HG02885 (cell line): ENCODE data around the gene ACOXL.
A peak's percentile ranks its signal among the peaks of the same experiment; 100 is the strongest.

Experiments used
- ATAC-seq: cut with Tn5 transposase; IDR thresholded peaks from one replicate; pipeline ENCODE4 v1.9.1; 2021; ENCODE audit warnings: mild to moderate bottlenecking; ENCODE audit not compliant: unreplicated experiment, poor library complexity

The ACOXL gene

GRCh38 chr2:110748489-110748867 lies 16.1 kb downstream of the ACOXL start:
- ATAC-seq: peak; percentile 98

- no peak for ATAC-seq
Observed at GRCh38 chr2:110751642-110752041, 19.3 kb downstream of the ACOXL start.

- ATAC-seq: no peak
Observed at GRCh38 chr2:110752871-110753270, 20.5 kb downstream of the ACOXL start.

DNA sequence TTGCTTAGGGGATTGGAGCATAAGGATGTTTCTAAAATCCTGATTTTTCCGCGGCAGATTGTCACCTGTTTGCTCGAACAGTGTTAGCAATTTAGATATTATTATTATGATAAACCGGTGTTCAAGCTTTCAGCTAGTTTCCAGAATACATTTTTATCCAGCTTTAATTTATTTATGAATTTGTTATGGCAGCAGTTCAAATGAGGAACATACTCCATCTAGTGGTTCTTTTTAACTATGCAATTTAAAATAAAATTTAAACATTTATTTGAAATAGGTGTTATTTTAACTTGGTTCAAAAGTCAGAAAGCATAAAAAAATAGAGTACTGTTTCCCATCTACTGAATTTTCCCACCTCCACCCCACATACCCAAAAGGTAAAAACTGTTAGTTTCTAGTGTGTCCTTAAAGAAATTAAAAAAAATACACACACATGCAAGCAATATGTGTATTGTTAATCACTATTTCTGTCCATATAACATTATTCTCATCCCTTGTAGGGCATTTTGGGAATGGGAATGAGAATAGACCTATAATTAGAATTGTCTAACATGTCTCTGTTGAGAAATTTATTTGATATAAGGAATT lies 23.2 kb downstream of the ACOXL start:
- no peak for ATAC-seq

GRCh38 chr2:110759411-110759810 lies 27.0 kb downstream of the ACOXL start:
- ATAC-seq: no peak

DNA sequence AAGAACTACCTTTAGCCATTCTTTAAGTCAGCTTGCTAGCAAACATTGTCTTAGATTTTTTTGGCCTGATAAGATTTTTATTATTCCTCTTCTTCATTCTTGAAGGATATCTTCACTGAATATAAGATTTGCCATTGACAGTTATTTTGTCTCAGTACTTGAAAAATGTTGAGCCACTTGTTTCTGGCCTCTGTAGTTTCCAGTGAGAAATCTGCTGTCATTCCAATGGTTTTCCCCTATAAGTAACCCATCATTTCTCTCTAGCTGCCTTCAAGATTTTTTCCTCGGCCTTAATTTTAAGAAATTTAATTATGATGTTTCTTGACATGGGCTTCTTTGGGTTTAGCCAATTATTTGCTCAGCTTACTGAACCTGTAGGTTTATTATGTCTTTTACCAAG lies 32.6 kb downstream of the ACOXL start:
- no peak for ATAC-seq

- no peak for ATAC-seq
Observed at GRCh38 chr2:110766291-110766690, 33.9 kb downstream of the ACOXL start.

- no peak for ATAC-seq
Observed at GRCh38 chr2:110768591-110768990, 36.2 kb downstream of the ACOXL start.

DNA sequence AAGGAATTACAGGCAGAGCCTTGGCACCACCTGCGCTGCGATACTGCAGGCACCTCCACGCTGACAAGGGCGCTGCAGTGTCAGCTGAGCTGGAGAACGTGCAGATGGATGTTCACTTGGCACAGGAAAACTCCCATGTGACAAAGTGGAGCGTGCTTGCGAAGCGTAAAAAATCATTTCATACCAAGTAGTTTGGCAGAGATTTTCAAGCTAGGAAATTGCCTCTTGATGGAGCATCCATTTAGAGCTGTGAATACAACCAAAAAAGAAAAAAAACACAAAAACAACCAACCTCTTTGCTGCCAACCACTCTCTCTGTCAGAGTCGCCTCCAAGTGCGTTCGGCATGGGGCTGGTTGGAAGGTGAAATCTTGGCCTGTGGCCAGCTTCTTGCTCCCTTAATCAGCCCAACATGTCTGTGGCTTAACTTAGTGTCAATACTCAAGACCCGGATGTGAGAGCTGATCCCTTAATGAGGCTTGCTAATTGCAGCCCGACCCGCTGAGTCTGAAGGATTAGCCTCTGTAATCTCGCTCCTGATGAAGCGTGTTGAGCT lies 38.1 kb downstream of the ACOXL start:
- ATAC-seq: no peak

DNA sequence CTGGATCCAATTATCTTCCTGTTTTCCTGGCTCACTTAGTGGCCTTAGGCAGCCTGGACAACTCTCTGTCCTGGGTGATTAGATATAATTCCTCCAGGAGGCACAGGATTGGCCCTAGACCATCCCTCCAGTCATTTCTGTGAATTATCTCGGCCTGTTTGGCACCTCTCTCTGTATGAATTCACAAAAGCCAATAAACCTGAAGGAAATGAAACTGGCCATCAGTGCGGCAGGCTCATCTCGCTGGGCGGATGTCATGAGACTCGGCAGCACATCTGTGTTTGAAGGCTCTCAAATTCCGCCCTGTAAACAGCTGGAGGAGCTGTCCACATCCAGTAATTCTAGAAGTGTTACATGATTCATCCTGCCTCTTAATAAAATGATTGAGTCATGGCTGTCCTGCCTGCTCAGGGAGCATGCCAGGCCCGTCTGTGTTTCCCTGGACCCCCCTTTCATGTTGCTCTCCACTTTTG lies 38.6 kb downstream of the ACOXL start:
- no peak for ATAC-seq

GRCh38 chr2:110771547-110772382 lies 39.4 kb downstream of the ACOXL start:
- no peak for ATAC-seq

DNA sequence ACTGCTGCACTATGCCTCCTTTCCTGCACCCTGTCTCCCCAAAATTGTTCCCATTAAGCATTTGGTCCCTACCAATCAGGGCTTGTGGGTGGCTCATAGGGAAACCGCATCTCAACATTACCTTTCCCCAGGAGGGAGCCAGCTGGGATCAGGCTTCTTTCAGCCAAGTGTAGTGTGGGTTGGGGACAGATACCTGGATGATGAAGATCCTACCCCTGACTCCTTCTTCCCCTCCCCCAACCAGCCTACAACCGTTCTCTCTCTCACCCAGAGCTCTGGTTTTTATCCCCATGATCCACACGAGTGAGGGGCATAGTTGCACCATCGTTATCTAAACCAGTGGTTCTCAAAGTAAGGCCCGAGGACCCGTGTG lies 40.0 kb downstream of the ACOXL start:
- no peak for ATAC-seq

DNA sequence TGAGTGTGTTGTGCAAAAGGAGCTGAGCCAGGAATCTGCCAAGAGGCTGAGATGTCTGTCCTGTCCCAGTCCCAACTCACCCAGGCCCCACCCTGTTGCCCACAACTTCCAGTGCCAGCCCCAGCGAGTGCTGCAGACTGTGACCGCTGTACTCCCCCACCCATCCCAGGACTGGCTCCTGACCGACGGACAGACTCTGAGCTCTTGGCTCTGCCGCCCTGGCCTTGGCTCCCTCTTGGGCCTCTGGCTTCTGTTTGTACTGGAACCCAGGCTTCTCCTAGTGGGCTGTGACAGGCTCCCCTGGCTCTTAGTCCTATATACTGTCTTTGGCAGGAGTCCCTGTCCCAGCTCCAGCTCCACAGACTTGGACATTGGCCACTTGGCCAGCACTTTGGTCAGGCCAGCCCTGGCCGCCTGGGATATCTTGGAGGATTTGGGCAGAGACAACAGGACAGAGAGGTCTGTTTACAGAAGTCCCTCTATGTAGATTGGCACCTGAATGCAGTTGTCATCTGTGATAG lies 41.1 kb downstream of the ACOXL start:
- no peak for ATAC-seq

GRCh38 chr2:110774701-110775100 lies 42.3 kb downstream of the ACOXL start:
- ATAC-seq: no peak

- ATAC-seq: no peak
Observed at GRCh38 chr2:110777531-110778311, 45.3 kb downstream of the ACOXL start.

DNA sequence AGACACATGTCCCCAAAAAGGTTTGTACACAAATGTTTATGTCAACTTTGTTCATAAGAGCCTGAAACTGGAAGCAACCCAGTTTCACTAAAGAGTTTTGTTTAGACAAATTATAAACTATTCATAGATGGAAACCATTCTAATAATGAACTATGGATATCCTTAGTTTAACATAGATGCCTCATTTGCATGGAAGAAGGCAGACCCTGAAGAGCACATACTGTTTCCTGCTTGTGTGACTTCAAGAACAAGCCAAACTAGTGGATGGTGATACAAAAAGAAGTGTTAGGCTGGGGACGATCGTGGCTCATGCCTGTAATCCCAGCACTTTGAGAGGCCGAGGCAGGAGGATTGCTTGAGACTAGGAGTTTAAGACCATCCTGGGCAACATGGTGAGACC lies 48.1 kb downstream of the ACOXL start:
- no peak for ATAC-seq

DNA sequence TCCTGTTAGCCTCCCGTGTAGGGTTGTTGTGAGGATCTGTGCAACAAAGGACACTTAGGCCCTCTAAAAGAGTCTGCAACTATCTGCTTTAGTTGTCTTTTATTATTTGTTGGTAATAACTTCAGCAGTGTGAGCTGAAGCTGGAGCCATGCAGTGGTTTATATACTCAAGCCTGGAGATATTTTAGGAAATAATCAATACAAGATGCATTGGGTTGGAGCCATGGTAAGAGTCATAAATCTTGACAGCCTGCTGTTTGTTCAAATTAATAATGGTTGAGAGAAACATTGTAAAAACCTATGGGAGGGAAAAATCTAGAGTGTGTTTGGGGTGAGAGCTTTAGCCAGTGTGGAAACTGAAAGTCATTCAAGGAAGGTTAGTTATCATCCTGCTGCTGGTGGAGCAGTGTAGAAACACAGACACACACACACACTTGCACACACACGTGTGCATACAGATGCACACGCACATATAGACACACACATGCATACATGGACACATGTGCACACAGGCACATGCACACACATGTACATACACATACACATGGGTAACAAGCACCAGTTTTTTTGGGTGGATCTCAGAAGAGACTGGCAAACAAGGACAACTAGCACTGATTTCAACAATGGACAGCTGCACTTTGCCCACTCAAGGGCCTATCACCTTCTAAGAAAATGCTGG lies 51.0 kb downstream of the ACOXL start:
- no peak for ATAC-seq

- no peak for ATAC-seq
Observed at GRCh38 chr2:110784047-110784631, 51.8 kb downstream of the ACOXL start.

DNA sequence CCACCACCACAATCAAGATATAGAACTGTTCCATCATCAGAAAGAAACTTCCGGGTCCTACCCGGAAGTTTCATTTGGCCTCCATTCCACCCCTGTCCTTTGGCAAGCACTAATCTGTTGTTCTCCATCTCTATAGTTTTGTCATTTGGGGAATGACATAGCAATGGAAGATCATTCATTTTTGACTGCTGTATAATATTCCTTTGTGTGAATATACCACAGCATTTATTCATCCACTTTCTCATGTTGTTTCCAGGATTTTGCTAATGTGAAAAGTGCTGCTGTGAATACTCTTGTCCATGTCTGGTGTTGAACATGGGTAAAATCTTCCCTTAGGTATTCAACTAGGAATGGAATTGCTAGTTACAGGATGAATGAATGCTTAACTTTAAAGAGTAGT lies 53.1 kb downstream of the ACOXL start:
- ATAC-seq: no peak

DNA sequence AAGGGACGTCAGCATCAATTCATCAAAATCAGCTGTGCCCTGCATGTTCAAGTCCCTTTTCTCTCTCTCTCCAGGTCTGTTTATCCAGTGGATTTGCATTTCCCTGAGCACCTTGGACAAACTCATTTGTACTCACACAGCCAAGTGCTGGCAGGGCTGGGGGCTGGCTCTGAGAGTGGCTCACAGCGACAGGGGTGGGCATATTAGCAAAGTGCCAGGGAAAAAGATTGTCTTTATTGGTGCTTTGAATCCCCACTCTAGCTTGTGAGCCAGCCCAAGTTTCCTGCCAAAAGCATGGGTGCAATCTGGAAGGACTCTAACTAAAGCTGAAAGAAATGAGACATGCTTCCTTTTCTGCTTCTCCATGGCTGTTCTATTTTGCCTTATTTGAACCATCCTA lies 56.6 kb downstream of the ACOXL start:
- no peak for ATAC-seq
